ENCODE results near the gene VWA1. TPM values are rescaled to one million over a fixed set of nuclear protein-coding genes. Genes with fewer than 3 reads are reported as not detected.
A peak's percentile ranks its signal among the peaks of the same experiment; 100 is the strongest.

VWA1 gene
- total RNA-seq, 1 experiment from 2014 or later = 858 TPM

GRCh38 chr1:1426496-1427105 is 8.9 kb upstream of the VWA1 start:
- Histone ChIP-seq H3K27me3 (ENCODE audit: control insufficient read depth, insufficient read depth, low read length) (no peaks in the 10 kb centered on the region), H3K4me1 (ENCODE audit: control insufficient read depth, insufficient read depth, low read length) (peaks cover 48% of the 10 kb centered on the region), H3K9me3 (ENCODE audit: control insufficient read depth, insufficient read depth, low read depth, low read length) (no peaks in the 10 kb centered on the region), H3K27ac (ENCODE audit: low read length) (peak overlapping the region; percentile 91), H3K36me3 (ENCODE audit: control insufficient read depth, insufficient read depth, low read length) (no peaks in the 10 kb centered on the region), H3K4me3 (ENCODE audit: low read depth in 2 of 2, low read length in 2 of 2) (peak overlapping the region; percentile 41 to 49)
- TF ChIP-seq SIN3A (IDR thresholded peaks at IDR 0.05; ENCODE audit: borderline replicate concordance, insufficient read depth, low read depth, low read length) (no peak), CTCF (IDR thresholded peaks at IDR 0.05) (no peak), REST (IDR thresholded peaks at IDR 0.05; ENCODE audit: insufficient read depth in 1 of 2, low read depth in 2 of 2, low read length in 1 of 2) (no peak), TCF7L2 (IDR thresholded peaks at IDR 0.05; ENCODE audit: low read depth, low read length) (no peak), POLR2AphosphoS5 (IDR thresholded peaks at IDR 0.05; ENCODE audit: low read depth, low read length) (0 out of 2 replicates have a peak, but pooled peaks have one; percentile 52)
- peak; percentile 19 for ATAC-seq
- ChIA-PET POLR2A (interaction anchor here (0.5 to 0.6 kb wide), 2 partner anchors 11 to 71 kb away, joined by 3 to 4 read pairs; no protein-coding TSS in a partner anchor), CTCF (interaction anchor here (0.6 kb wide), 1 partner anchor 11 kb away, joined by 3 read pairs; no protein-coding TSS in a partner anchor)
- no TSS peak for BruUV-seq (replicated peaks)
- in situ Hi-C loops (cut with HindIII; ENCODE audit: low pct_unique_long_range_greater_than_20kb, low sequenced_read_pairs) (no loop called here), intact Hi-C loops (cut with micrococcal nuclease; ENCODE audit: unreplicated experiment) (no loop called here)
- DNase-seq (ENCODE audit: low read depth, low spot score) = no peak

- in situ Hi-C loops (cut with HindIII; ENCODE audit: low pct_unique_long_range_greater_than_20kb, low sequenced_read_pairs) = no loop called here
- Histone ChIP-seq H3K4me1 (ENCODE audit: control insufficient read depth, insufficient read depth, low read length) (peaks cover 51% of the 10 kb centered on the region), H3K27me3 (ENCODE audit: control insufficient read depth, insufficient read depth, low read length) (no peaks in the 10 kb centered on the region), H3K4me3 (ENCODE audit: low read depth in 2 of 2, low read length in 2 of 2) (peak overlapping the region; percentile 16 to 41; a peak in 3 of 4 replicates), H3K36me3 (ENCODE audit: control insufficient read depth, insufficient read depth, low read length) (no peaks in the 10 kb centered on the region), H3K27ac (ENCODE audit: low read length) (no peak overlapping the region), H3K9me3 (ENCODE audit: control insufficient read depth, insufficient read depth, low read depth, low read length) (no peaks in the 10 kb centered on the region)
- no TSS peak for BruUV-seq (replicated peaks)
- POLR2A ChIA-PET = no interaction called here
- DNase-seq (ENCODE audit: low read depth, low spot score) (no peak), ATAC-seq (peak; percentile 13)
- CTCF ChIA-PET = no interaction called here
- intact Hi-C loops (cut with micrococcal nuclease; ENCODE audit: unreplicated experiment) = no loop called here
- TF ChIP-seq POLR2AphosphoS5 (IDR thresholded peaks at IDR 0.05; ENCODE audit: low read depth, low read length) (no peak), REST (IDR thresholded peaks at IDR 0.05; ENCODE audit: insufficient read depth in 1 of 2, low read depth in 2 of 2, low read length in 1 of 2) (no peak), CTCF (IDR thresholded peaks at IDR 0.05) (no peak), TCF7L2 (IDR thresholded peaks at IDR 0.05; ENCODE audit: low read depth, low read length) (0 out of 2 replicates have a peak, but pooled peaks have one; percentile 49), SIN3A (IDR thresholded peaks at IDR 0.05; ENCODE audit: borderline replicate concordance, insufficient read depth, low read depth, low read length) (no peak)
Observed at GRCh38 chr1:1427106-1427819, 8.2 kb upstream of the VWA1 start.
